Gastrocnemius medialis (tissue), 4 donors: ENCODE data around the gene UTP11. TPM values are rescaled to one million over a fixed set of nuclear protein-coding genes. Genes with fewer than 3 reads are reported as not detected.

ENCODE experiments used
- ATAC-seq, 2 donors: fragments of 150-250 bp; one replicate each; pipeline ENCODE4 v1.9.1; 2016
- DNase-seq, 2 donors: peaks; one replicate each; pipeline ENCODE4 v3.0.0-alpha.2; 2019
- H3K27ac ChIP-seq, 4 donors: fragments of 200-600 bp; sonication (generic); 1 replicate in 1 of 4; 2 replicates in 3 of 4; pipeline ENCODE4 v1.5.1; 2016 to 2018; ENCODE audit warnings: mild to moderate bottlenecking in 2 of 4, moderate library complexity in 1 of 4
- H3K27me3 ChIP-seq, 3 donors: fragments of 200-600 bp; sonication (generic) in 2 of 3; 1 replicate in 1 of 3; 2 replicates in 2 of 3; pipeline versions ENCODE4 v1.5.1 to v1.6.0; 2016 to 2019; ENCODE audit warnings: mild to moderate bottlenecking in 1 of 3, moderate library complexity in 1 of 3
- H3K36me3 ChIP-seq, 2 donors: fragments of 200-600 bp; sonication (generic) in 1 of 2; one replicate each; pipeline ENCODE4 v1.5.1; 2017 to 2018
- H3K4me1 ChIP-seq, 2 donors: fragments of 200-600 bp; sonication (generic) in 1 of 2; one replicate each; pipeline ENCODE4 v1.5.1; 2016 to 2017; ENCODE audit warnings: mild to moderate bottlenecking in 2 of 2
- H3K4me3 ChIP-seq, 4 donors: fragments of 200-600 bp; sonication (generic) in 3 of 4; 1 replicate in 1 of 4; 2 replicates in 3 of 4; pipeline ENCODE4 v1.5.1; 2016 to 2019; ENCODE audit warnings: mild to moderate bottlenecking in 2 of 4
- H3K9me3 ChIP-seq, 3 donors: fragments of 200-600 bp; sonication (generic) in 2 of 3; 1 replicate in 1 of 3; 2 replicates in 2 of 3; pipeline ENCODE4 v1.5.1; 2016 to 2019
- CTCF ChIP-seq, 5 experiments: fragments of 450-650 bp in 3 of 5; fragments of 200-600 bp in 2 of 5; sonication (generic) in 2 of 5; IDR thresholded peaks in 4 of 5; conservative IDR thresholded peaks in 1 of 5; 1 replicate in 4 of 5; 2 replicates in 1 of 5; pipeline ENCODE4 v1.5.1; 2016 to 2019; ENCODE audit warnings: antibody characterized with exemption in 5 of 5, mild to moderate bottlenecking in 3 of 5, moderate library complexity in 3 of 5
- POLR2A ChIP-seq, 2 donors: fragments of 450-650 bp; IDR thresholded peaks; one replicate each; pipeline ENCODE4 v1.6.1; 2017; ENCODE audit warnings: antibody characterized with exemption in 2 of 2, mild to moderate bottlenecking in 2 of 2, moderate library complexity in 2 of 2
- in situ Hi-C, 4 donors: fragments of 200-750 bp; cut with MboI; loops; one replicate each; pipeline versions ENCODE4 v1.15.0 to v1.8.0; 2017; ENCODE audit warnings: low sequenced_read_pairs in 4 of 4
- intact Hi-C: fragments of 100-400 bp; cut with DNase I; formaldehyde crosslinking; loops from one replicate; pipeline ENCODE4 v1.15.1; 2023; ENCODE audit warnings: low total_unique reads
- total RNA-seq, 4 donors: library from RNA; depleted of rRNA; stranded (reverse); fragments of >200 nt; gene quantifications; one replicate each; pipeline versions ENCODE4 v1.1.0 to v1.2.3, GENCODE V29; 2016

Gene UTP11
- total RNA-seq, 4 donors from 2014 or later, result 141 to 206 (median 186) TPM

GRCh38 chr1:38044221-38045215 is 32.0 kb downstream of the UTP11 start:
- TF ChIP-seq CTCF (IDR thresholded peaks at IDR 0.05 in 4 of 5, conservative IDR thresholded peaks at IDR 0.05 in 1 of 5) (no peak), POLR2A (IDR thresholded peaks at IDR 0.05) (no peak)
- Histone ChIP-seq H3K9me3 (no peaks in the 10 kb centered on the region), H3K27me3 (peaks cover 44 to 54% (median 44%) of the 10 kb centered on the region in 3 donors), H3K4me1 (peaks cover 17 to 24% of the 10 kb centered on the region in 2 donors), H3K4me3 (peak overlapping the region; percentile 22 to 35 (median 24)), H3K27ac (no peak overlapping the region), H3K36me3 (no peaks in the 10 kb centered on the region)
- intact Hi-C loops (no loop called here), in situ Hi-C loops (no loop called here)
- ATAC-seq (no peak), DNase-seq (no peak)

GRCh38 chr1:38045401-38046332 is 33.1 kb downstream of the UTP11 start:
- ATAC-seq (no peak), DNase-seq (no peak)
- TF ChIP-seq POLR2A (IDR thresholded peaks at IDR 0.05), result no peak
- no peak for TF ChIP-seq CTCF (IDR thresholded peaks at IDR 0.05 in 4 of 5, conservative IDR thresholded peaks at IDR 0.05 in 1 of 5)
- Histone ChIP-seq H3K4me1 (peaks cover 17 to 24% of the 10 kb centered on the region in 2 donors), H3K27ac (no peak overlapping the region), H3K9me3 (no peaks in the 10 kb centered on the region), H3K27me3 (peaks cover 44 to 52% (median 44%) of the 10 kb centered on the region in 3 donors), H3K36me3 (no peaks in the 10 kb centered on the region), H3K4me3 (peak overlapping the region in 1 of 4 donors; percentile 43)
- in situ Hi-C loops (no loop called here), intact Hi-C loops (loop anchor here (2.0 kb wide), 1 partner anchor 55 kb away; the partner anchor contains the start of gene SF3A3)

GRCh38 chr1:38046333-38046883 is 33.9 kb downstream of the UTP11 start, which contains the start of gene POU3F1:
TSS of gene POU3F1 (minus strand) at chr1:38046793. CDS start at chr1:38046743, 50 bp downstream.
- intact Hi-C loops (loop anchor here (2.0 kb wide), 1 partner anchor 56 kb away; the partner anchor contains the start of gene SF3A3), in situ Hi-C loops (no loop called here)
- TF ChIP-seq POLR2A (IDR thresholded peaks at IDR 0.05), result peak; percentile 27 to 51
- TF ChIP-seq CTCF (IDR thresholded peaks at IDR 0.05 in 4 of 5, conservative IDR thresholded peaks at IDR 0.05 in 1 of 5), result peak in 1 of 5 experiments; percentile 15
- Histone ChIP-seq H3K36me3 (no peaks in the 10 kb centered on the region), H3K27ac (peak within 1 kb of the TSS; percentile 61 to 72 (median 64)), H3K9me3 (no peaks in the 10 kb centered on the region), H3K27me3 (peaks cover 40 to 45% (median 42%) of the 10 kb centered on the region in 3 donors), H3K4me3 (peak within 1 kb of the TSS; percentile 68 to 88 (median 80)), H3K4me1 (peaks cover 17 to 24% of the 10 kb centered on the region in 2 donors)
- DNase-seq (no peak), ATAC-seq (peak; percentile 3 to 6)
